HepG2 (cell line): ENCODE measurements around the gene TPRG1. TPM values are rescaled to one million over a fixed set of nuclear protein-coding genes. Genes with fewer than 3 reads are reported as not detected.

ENCODE experiments used
- ATAC-seq: fragments of 200-7000 bp; cut with Tn5 transposase; 3 replicates; pipeline ENCODE4 v1.9.1; 2020; ENCODE audit warnings: mild to moderate bottlenecking, moderate library complexity
- BruUV-seq: library from RNA; stranded (reverse); fragments of 400-500 nt; replicated peaks from 2 replicates; lab custom pipeline; 2021; lab: Mats Ljungman, UMichigan
- CTCF ChIA-PET: fragments of 300-600 bp; formaldehyde crosslinking; extraction: SDS; loops from one replicate; lab custom pipeline; 2021; ENCODE audit warnings: low total read pairs, inconsistent platforms, low intra/inter-chr PET ratio; lab: Yijun Ruan, JAX
- POLR2A ChIA-PET: fragments of 350-600 bp; sonication (Branson Sonifier 250); formaldehyde crosslinking; loops from one replicate; lab custom pipeline; 2020; ENCODE audit warnings: antibody characterized with exemption, inconsistent platforms; lab: Yijun Ruan, JAX
- DNase-seq: peaks from one replicate; pipeline ENCODE4 v3.0.0-alpha.2; 2015; ENCODE audit warnings: low spot score
- FAIRE-seq: peaks from 3 replicates; lab custom pipeline; 2011; peaks lifted over from hg19 to GRCh38; lab: Jason Lieb, UNC
- H2AFZ ChIP-seq: one replicate; pipeline ENCODE4 v1.6.1; 2011; ENCODE audit warnings: low read length, inconsistent platforms
- H3K27ac ChIP-seq: fragments of 300-600 bp; 3 replicates; pipeline ENCODE4 v1.8.0; 2011; ENCODE audit warnings: mixed run types, mild to moderate bottlenecking, mixed read lengths, low read length, inconsistent platforms; ENCODE audit not compliant: insufficient read depth; ENCODE audit errors: extremely low read length
- H3K27me3 ChIP-seq, 2 experiments: fragments of 200-600 bp in 1 of 2; 2 replicates in 1 of 2; 3 replicates in 1 of 2; pipeline versions ENCODE4 v1.6.0 to v1.8.0; 2011; ENCODE audit warnings: low read length in 2 of 2, mild to moderate bottlenecking in 2 of 2, moderate library complexity in 2 of 2, inconsistent platforms in 1 of 2; ENCODE audit not compliant: insufficient read depth in 2 of 2, control insufficient read depth in 1 of 2
- H3K36me3 ChIP-seq, 2 experiments: fragments of 200-600 bp in 1 of 2; replicated peaks in 1 of 2; 2 replicates in 1 of 2; 3 replicates in 1 of 2; pipeline versions ENCODE4 v1.5.1 to v1.8.0; 2011; ENCODE audit warnings: low read length in 2 of 2, inconsistent platforms in 1 of 2; ENCODE audit not compliant: insufficient read depth in 2 of 2, control insufficient read depth in 1 of 2
- H3K4me1 ChIP-seq: 2 replicates; pipeline ENCODE4 v1.5.1; 2012; ENCODE audit warnings: low read length, inconsistent platforms; ENCODE audit not compliant: insufficient read depth
- H3K4me2 ChIP-seq: 2 replicates; pipeline ENCODE4 v1.6.0; 2011; ENCODE audit warnings: low read depth, low read length, inconsistent platforms
- H3K4me3 ChIP-seq, 3 experiments: fragments of 200-600 bp in 1 of 3; sonication (generic), shearing (Covaris generic) in 1 of 3; replicated peaks in 1 of 3; 2 replicates each; pipeline ENCODE4 v1.5.1; 2011 to 2016; ENCODE audit warnings: low read length in 3 of 3, inconsistent platforms in 2 of 3, low read depth in 2 of 3, mild to moderate bottlenecking in 2 of 3, control low read depth in 1 of 3, mixed read lengths in 1 of 3; ENCODE audit not compliant: insufficient read depth in 1 of 3
- H3K79me2 ChIP-seq: one replicate; pipeline ENCODE4 v1.6.1; 2011; ENCODE audit warnings: low read length, inconsistent platforms; ENCODE audit not compliant: insufficient read depth
- H3K9ac ChIP-seq: 2 replicates; pipeline ENCODE4 v1.6.0; 2011; ENCODE audit warnings: mild to moderate bottlenecking, low read depth, low read length, inconsistent platforms; ENCODE audit not compliant: insufficient read depth
- H3K9me3 ChIP-seq: 2 replicates; pipeline ENCODE4 v1.5.1; 2012; ENCODE audit warnings: mild to moderate bottlenecking, low read length
- H4K20me1 ChIP-seq: 2 replicates; pipeline ENCODE4 v1.6.0; 2011; ENCODE audit warnings: inconsistent platforms, mild to moderate bottlenecking, low read length, moderate library complexity; ENCODE audit not compliant: insufficient read depth
- HOXD1 ChIP-seq: sonication (generic); formaldehyde crosslinking; IDR thresholded peaks from 2 replicates; pipeline ENCODE4 v1.5.0; 2020; ENCODE audit warnings: missing genetic modification reagents
- KMT2B ChIP-seq: IDR thresholded peaks from 2 replicates; pipeline ENCODE4 v1.6.1; 2016; ENCODE audit warnings: missing genetic modification reagents, missing compliant biosample characterization
- MXD4 ChIP-seq: IDR thresholded peaks from 2 replicates; pipeline ENCODE4 v1.6.1; 2016; ENCODE audit warnings: mild to moderate bottlenecking, missing biosample characterization, missing genetic modification reagents
- PHF21A ChIP-seq: sonication (generic); formaldehyde crosslinking; IDR thresholded peaks from 2 replicates; pipeline ENCODE4 v1.5.0; 2020; ENCODE audit warnings: mild to moderate bottlenecking, missing genetic modification reagents
- ZNF263 ChIP-seq: sonication (generic); formaldehyde crosslinking; IDR thresholded peaks from 2 replicates; pipeline ENCODE4 v1.4.0; 2020; ENCODE audit warnings: missing genetic modification reagents
- in situ Hi-C: cut with HindIII; loops from 2 replicates; pipeline ENCODE4 v1.10.0; 2017; ENCODE audit warnings: low pct_unique_long_range_greater_than_20kb; ENCODE audit not compliant: extremely low pct_ligation_motif_present
- intact Hi-C: fragments of 100-400 bp; cut with micrococcal nuclease; formaldehyde crosslinking; loops from one replicate; pipeline ENCODE4 v1.10.0; 2022; ENCODE audit not compliant: unreplicated experiment
- polyA plus RNA-seq, 8 experiments: library from polyadenylated mRNA; depleted of rRNA in 3 of 8; stranded (reverse) in 7 of 8; unstranded in 1 of 8; fragments of >200 nt; fragmentation: Illumina TruSeq in 4 of 8; extraction: Trizol in 4 of 8; gene quantifications; 2 replicates each; pipeline versions ENCODE4 v1.2.1 to v1.2.3, GENCODE V29; 2011 to 2016; ENCODE audit warnings: low read depth in 4 of 8, missing spikeins in 1 of 8, mixed read lengths in 1 of 8; ENCODE audit not compliant: insufficient read depth in 1 of 8
- total RNA-seq, 5 experiments: library from RNA; depleted of rRNA; stranded (reverse); fragments of >200 nt; fragmentation: Illumina TruSeq; extraction: Trizol; gene quantifications; 2 replicates each; pipeline ENCODE4 v1.2.3, GENCODE V29; 2016; ENCODE audit warnings: low read depth in 1 of 5
- TF ChIP-seq, protein P1 (sequence below): sonication (generic); formaldehyde crosslinking; IDR thresholded peaks from 2 replicates; pipeline ENCODE4 v1.4.0; 2020; ENCODE audit warnings: mild to moderate bottlenecking, missing genetic modification reagents

The TPRG1 gene
- total and polyA plus RNA-seq, 2 of the 13 experiments (the other 11 are each of a cell fraction or from before 2014, with no cell fraction given) = 0.17 TPM; not detected in 1

- TF ChIP-seq KMT2B (CRISPR knock-in tag) (no peak), ZNF263 (CRISPR knock-in tag) (no peak), MXD4 (CRISPR knock-in tag) (no peak)
- TF ChIP-seq, all 625 proteins: peak for 0
These were observed 162.5 kb downstream of the TPRG1 start (continued) for GRCh38 chr3:189334064-189334920.

GRCh38 chr3:189337673-189338091 lies 165.9 kb downstream of the TPRG1 start:
- Histone ChIP-seq H3K9me3 (no peaks in the 10 kb centered on the region), H3K27ac (no peak overlapping the region), H3K9ac (no peak overlapping the region), H3K4me3 (no peak overlapping the region), H3K79me2 (no peaks in the 10 kb centered on the region), H3K4me2 (no peak overlapping the region), H3K36me3 (no peaks in the 10 kb centered on the region), H3K4me1 (no peaks in the 10 kb centered on the region), H4K20me1 (no peaks in the 10 kb centered on the region), H3K27me3 (no peaks in the 10 kb centered on the region), H2AFZ (no peak overlapping the region)
- intact Hi-C loops = no loop called here
- DNase-seq (no peak), ATAC-seq (no peak), FAIRE-seq (no peak)
- in situ Hi-C loops = no loop called here
- ChIA-PET POLR2A (no interaction called here), CTCF (no interaction called here)
- TF ChIP-seq HOXD1 (CRISPR knock-in tag) (no peak), PHF21A (CRISPR knock-in tag) (no peak)
- TF ChIP-seq, protein P1, sequence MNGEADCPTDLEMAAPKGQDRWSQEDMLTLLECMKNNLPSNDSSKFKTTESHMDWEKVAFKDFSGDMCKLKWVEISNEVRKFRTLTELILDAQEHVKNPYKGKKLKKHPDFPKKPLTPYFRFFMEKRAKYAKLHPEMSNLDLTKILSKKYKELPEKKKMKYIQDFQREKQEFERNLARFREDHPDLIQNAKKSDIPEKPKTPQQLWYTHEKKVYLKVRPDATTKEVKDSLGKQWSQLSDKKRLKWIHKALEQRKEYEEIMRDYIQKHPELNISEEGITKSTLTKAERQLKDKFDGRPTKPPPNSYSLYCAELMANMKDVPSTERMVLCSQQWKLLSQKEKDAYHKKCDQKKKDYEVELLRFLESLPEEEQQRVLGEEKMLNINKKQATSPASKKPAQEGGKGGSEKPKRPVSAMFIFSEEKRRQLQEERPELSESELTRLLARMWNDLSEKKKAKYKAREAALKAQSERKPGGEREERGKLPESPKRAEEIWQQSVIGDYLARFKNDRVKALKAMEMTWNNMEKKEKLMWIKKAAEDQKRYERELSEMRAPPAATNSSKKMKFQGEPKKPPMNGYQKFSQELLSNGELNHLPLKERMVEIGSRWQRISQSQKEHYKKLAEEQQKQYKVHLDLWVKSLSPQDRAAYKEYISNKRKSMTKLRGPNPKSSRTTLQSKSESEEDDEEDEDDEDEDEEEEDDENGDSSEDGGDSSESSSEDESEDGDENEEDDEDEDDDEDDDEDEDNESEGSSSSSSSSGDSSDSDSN = no peak
- BruUV-seq = no TSS peak
